ENCODE data around the gene KCNS1.

- TF ChIP-seq CTCF (conservative IDR thresholded peaks at IDR 0.05; ENCODE audit: low read depth, low read length) (no peak), EZH2 (IDR thresholded peaks at IDR 0.05; ENCODE audit: borderline replicate concordance, low read depth, low read length, poor library complexity, severe bottlenecking) (no peak)
These were observed 33.8 kb downstream of the KCNS1 start for GRCh38 chr20:45067087-45067486.
